Tibial artery (tissue), 4 donors: Measurements from ENCODE around the gene RAB33B.

Experiments used
- DNase-seq, 2 donors: peaks; one replicate each; pipeline ENCODE4 v3.0.0-alpha.2; 2019
- H3K27ac ChIP-seq, 2 donors: fragments of 200-600 bp; sonication (generic) in 1 of 2; 1 replicate in 1 of 2; 2 replicates in 1 of 2; pipeline ENCODE4 v1.5.1; 2018 to 2019; ENCODE audit warnings: mild to moderate bottlenecking in 1 of 2
- H3K27me3 ChIP-seq, 2 donors: fragments of 200-600 bp; sonication (generic) in 1 of 2; one replicate each; pipeline versions ENCODE4 v1.5.1 to v1.6.0; 2016 to 2019
- H3K36me3 ChIP-seq, 3 donors: fragments of 200-600 bp; sonication (generic) in 2 of 3; one replicate each; pipeline ENCODE4 v1.5.1; 2016 to 2019; ENCODE audit warnings: mild to moderate bottlenecking in 2 of 3
- H3K4me1 ChIP-seq, 4 donors: fragments of 200-600 bp; sonication (generic) in 2 of 4; 1 replicate in 3 of 4; 2 replicates in 1 of 4; pipeline ENCODE4 v1.5.1; 2016 to 2019
- H3K4me3 ChIP-seq, 2 donors: fragments of 200-600 bp; sonication (generic) in 1 of 2; 1 replicate in 1 of 2; 2 replicates in 1 of 2; pipeline ENCODE4 v1.5.1; 2018 to 2019; ENCODE audit warnings: mild to moderate bottlenecking in 2 of 2
- H3K9me3 ChIP-seq, 3 donors: fragments of 200-600 bp; sonication (generic) in 1 of 3; one replicate each; pipeline ENCODE4 v1.5.1; 2016 to 2019
- CTCF ChIP-seq, 2 experiments: fragments of 200-600 bp in 1 of 2; fragments of 450-650 bp in 1 of 2; IDR thresholded peaks; one replicate each; pipeline ENCODE4 v1.5.1; 2017 to 2019; ENCODE audit warnings: antibody characterized with exemption in 2 of 2, mild to moderate bottlenecking in 1 of 2, moderate library complexity in 1 of 2
- intact Hi-C: fragments of 100-400 bp; cut with DNase I; formaldehyde crosslinking; loops from one replicate; pipeline ENCODE4 v1.15.0; 2023; ENCODE audit warnings: low total_unique reads

RAB33B gene

GRCh38 chr4:139472852-139473251 is 18.9 kb downstream of the RAB33B start:
- DNase-seq: no peak
- intact Hi-C loops: no loop called here
- Histone ChIP-seq H3K4me1 (peaks cover 0 to 31% (median 19%) of the 10 kb centered on the region in 4 donors), H3K4me3 (no peak overlapping the region), H3K27ac (no peak overlapping the region), H3K27me3 (no peaks in the 10 kb centered on the region), H3K9me3 (no peaks in the 10 kb centered on the region), H3K36me3 (peaks cover 13 to 19% (median 19%) of the 10 kb centered on the region in 3 donors)
- TF ChIP-seq CTCF (IDR thresholded peaks at IDR 0.05): no peak

- no peak overlapping the region for H3K27ac ChIP-seq
- TF ChIP-seq CTCF (IDR thresholded peaks at IDR 0.05): no peak
- intact Hi-C loops: no loop called here
- peaks cover 13 to 19% (median 19%) of the 10 kb centered on the region in 3 donors for H3K36me3 ChIP-seq
- DNase-seq: no peak
- H3K9me3 ChIP-seq: no peaks in the 10 kb centered on the region
- H3K27me3 ChIP-seq: no peaks in the 10 kb centered on the region
- H3K4me1 ChIP-seq: peaks cover 0 to 34% (median 12%) of the 10 kb centered on the region in 4 donors
- no peak overlapping the region for H3K4me3 ChIP-seq
These were observed 22.4 kb downstream of the RAB33B start for GRCh38 chr4:139476363-139476762.

- Histone ChIP-seq H3K4me1 (peaks cover 0 to 34% (median 12%) of the 10 kb centered on the region in 4 donors), H3K27me3 (no peaks in the 10 kb centered on the region), H3K27ac (no peak overlapping the region), H3K4me3 (no peak overlapping the region), H3K36me3 (no peaks in the 10 kb centered on the region), H3K9me3 (no peaks in the 10 kb centered on the region)
- TF ChIP-seq CTCF (IDR thresholded peaks at IDR 0.05): no peak
- intact Hi-C loops: no loop called here
- DNase-seq: no peak
These were observed 27.5 kb downstream of the RAB33B start for GRCh38 chr4:139481465-139481864.

- H3K27me3 ChIP-seq: no peaks in the 10 kb centered on the region
- no peak for TF ChIP-seq CTCF (IDR thresholded peaks at IDR 0.05)
- no peak for DNase-seq
- no peak overlapping the region for H3K4me3 ChIP-seq
- peaks cover 0 to 27% (median 6%) of the 10 kb centered on the region in 4 donors for H3K4me1 ChIP-seq
- H3K27ac ChIP-seq: no peak overlapping the region
- no peaks in the 10 kb centered on the region for H3K9me3 ChIP-seq
- intact Hi-C loops: no loop called here
- H3K36me3 ChIP-seq: no peaks in the 10 kb centered on the region
These were observed 29.1 kb downstream of the RAB33B start for GRCh38 chr4:139483000-139483399.

- DNase-seq: no peak
- no peaks in the 10 kb centered on the region for H3K27me3 ChIP-seq
- H3K4me3 ChIP-seq: no peak overlapping the region
- TF ChIP-seq CTCF (IDR thresholded peaks at IDR 0.05): no peak
- intact Hi-C loops: no loop called here
- no peak overlapping the region for H3K27ac ChIP-seq
- H3K4me1 ChIP-seq: peaks cover 0 to 8% (median 0%) of the 10 kb centered on the region in 4 donors
- H3K9me3 ChIP-seq: no peaks in the 10 kb centered on the region
- no peaks in the 10 kb centered on the region for H3K36me3 ChIP-seq
These were observed 30.9 kb downstream of the RAB33B start for GRCh38 chr4:139484783-139485311.

GRCh38 chr4:139488442-139488841 is 34.5 kb downstream of the RAB33B start:
- no peak for DNase-seq
- H3K4me3 ChIP-seq: no peak overlapping the region
- intact Hi-C loops: no loop called here
- H3K27me3 ChIP-seq: no peaks in the 10 kb centered on the region
- no peak overlapping the region for H3K27ac ChIP-seq
- no peak for TF ChIP-seq CTCF (IDR thresholded peaks at IDR 0.05)
- no peaks in the 10 kb centered on the region for H3K36me3 ChIP-seq
- no peaks in the 10 kb centered on the region for H3K9me3 ChIP-seq
- H3K4me1 ChIP-seq: peaks cover 0 to 5% (median 0%) of the 10 kb centered on the region in 4 donors
